SK-N-SH (cell line): Measurements from ENCODE around the gene PALM3. TPM values are rescaled to one million over a fixed set of nuclear protein-coding genes. Genes with fewer than 3 reads are reported as not detected.

Experiments
- CTCF ChIA-PET: fragments of 300-600, 350-600 bp; formaldehyde crosslinking; extraction: SDS; loops from one replicate; lab custom pipeline; 2021; lab: Yijun Ruan, JAX
- POLR2A ChIA-PET: fragments of 350-600 bp; sonication (Branson Sonifier 250); formaldehyde crosslinking; extraction: SDS; loops from one replicate; lab custom pipeline; 2020; ENCODE audit warnings: antibody characterized with exemption, inconsistent platforms; lab: Yijun Ruan, JAX
- DNase-seq: peaks from one replicate; pipeline ENCODE4 v3.0.0; 2012
- H2AFZ ChIP-seq: fragments of 200-600 bp; sonication (generic); 2 replicates; pipeline ENCODE4 v1.8.1; 2016; ENCODE audit warnings: antibody characterized with exemption, mild to moderate bottlenecking, low read depth
- H3F3A ChIP-seq: fragments of 200-600 bp; sonication (generic); replicated peaks from 2 replicates; pipeline ENCODE3; 2016; ENCODE audit warnings: antibody characterized with exemption, mild to moderate bottlenecking; ENCODE audit not compliant: insufficient read depth
- H3K27ac ChIP-seq, 2 experiments: fragments of 200-500 bp in 1 of 2; fragments of 200-600 bp in 1 of 2; sonication (Bioruptor generic) in 1 of 2; sonication (generic), shearing (Covaris generic) in 1 of 2; 2 replicates each; pipeline versions ENCODE4 v1.5.1 to v1.6.1; 2014 to 2016; ENCODE audit warnings: low read depth in 2 of 2, inconsistent platforms in 1 of 2, low read length in 1 of 2, mild to moderate bottlenecking in 1 of 2, mixed read lengths in 1 of 2
- H3K27me3 ChIP-seq: fragments of 200-600 bp; sonication (generic), shearing (Covaris generic); 2 replicates; pipeline ENCODE4 v1.6.1; 2016; ENCODE audit warnings: mixed run types; ENCODE audit not compliant: insufficient read depth
- H3K36me3 ChIP-seq, 2 experiments: fragments of 200-500 bp in 1 of 2; fragments of 200-600 bp in 1 of 2; sonication (Bioruptor generic) in 1 of 2; sonication (generic) in 1 of 2; replicated peaks in 1 of 2; 2 replicates each; pipeline versions ENCODE3 to v1.5.1; 2014 to 2016; ENCODE audit warnings: low read length in 1 of 2, mild to moderate bottlenecking in 1 of 2; ENCODE audit not compliant: insufficient read depth in 2 of 2, control insufficient read depth in 1 of 2
- H3K4me1 ChIP-seq, 2 experiments: fragments of 200-500 bp in 1 of 2; fragments of 200-600 bp in 1 of 2; sonication (Bioruptor generic) in 1 of 2; sonication (generic), shearing (Covaris generic) in 1 of 2; 2 replicates each; pipeline versions ENCODE4 v1.5.1 to v1.6.1; 2014 to 2016; ENCODE audit warnings: low read depth in 1 of 2, low read length in 1 of 2, mixed run types in 1 of 2; ENCODE audit not compliant: insufficient read depth in 2 of 2, control insufficient read depth in 1 of 2
- H3K4me2 ChIP-seq: fragments of 200-600 bp; sonication (generic), shearing (Covaris generic); 2 replicates; pipeline ENCODE4 v1.6.1; 2017; ENCODE audit warnings: mixed run types
- H3K4me3 ChIP-seq, 2 experiments: fragments of 200-500 bp in 1 of 2; fragments of 200-600 bp in 1 of 2; sonication (Bioruptor generic) in 1 of 2; sonication (generic), shearing (Covaris generic) in 1 of 2; 2 replicates each; pipeline versions ENCODE4 v1.5.1 to v1.8.1; 2014 to 2016; ENCODE audit warnings: low read depth in 2 of 2, inconsistent platforms in 1 of 2, low read length in 1 of 2, mild to moderate bottlenecking in 1 of 2, mixed read lengths in 1 of 2, moderate library complexity in 1 of 2
- H3K79me2 ChIP-seq: fragments of 200-600 bp; sonication (generic); 2 replicates; pipeline ENCODE4 v1.8.1; 2017; ENCODE audit warnings: mild to moderate bottlenecking; ENCODE audit not compliant: insufficient read depth
- H3K9ac ChIP-seq: fragments of 200-600 bp; sonication (generic); 2 replicates; pipeline ENCODE4 v1.6.1; 2017; ENCODE audit warnings: mixed run types
- H3K9me2 ChIP-seq: fragments of 200-600 bp; sonication (generic); 2 replicates; pipeline ENCODE4 v1.6.1; 2017; ENCODE audit warnings: mixed run types
- H3K9me3 ChIP-seq: fragments of 200-600 bp; sonication (generic); 2 replicates; pipeline ENCODE4 v1.6.1; 2017; ENCODE audit warnings: mixed run types, mild to moderate bottlenecking, moderate library complexity
- H4K20me1 ChIP-seq: fragments of 200-600 bp; sonication (generic); 2 replicates; pipeline ENCODE4 v1.6.1; 2017; ENCODE audit warnings: mild to moderate bottlenecking, mixed run types; ENCODE audit not compliant: insufficient read depth
- CHD2 ChIP-seq: fragments of 150-350 bp; IDR thresholded peaks from 2 replicates; pipeline ENCODE4 v1.6.1; 2018; ENCODE audit warnings: low read length; ENCODE audit not compliant: partially characterized antibody
- ELF1 ChIP-seq: IDR thresholded peaks from 2 replicates; pipeline ENCODE4 v1.4.0; 2012
- FOXM1 ChIP-seq: IDR thresholded peaks from 2 replicates; pipeline ENCODE4 v1.4.0; 2012; ENCODE audit warnings: low read depth, mild to moderate bottlenecking
- GABPA ChIP-seq: IDR thresholded peaks from 2 replicates; pipeline ENCODE4 v1.4.0; 2012; ENCODE audit warnings: low read depth, mild to moderate bottlenecking
- SIN3A ChIP-seq: IDR thresholded peaks from 2 replicates; pipeline ENCODE4 v1.6.1; 2012; ENCODE audit warnings: low read depth, mild to moderate bottlenecking, low read length, moderate library complexity, borderline replicate concordance
- YY1 ChIP-seq: IDR thresholded peaks from 2 replicates; pipeline ENCODE4 v1.4.0; 2012; ENCODE audit warnings: low read depth, mild to moderate bottlenecking
- WGBS: methylation state at CpG from one replicate; pipeline ENCODE4 v1.1.6; 2017; ENCODE audit warnings: low lambda C conversion rate; 5-methylcytosine and 5-hydroxymethylcytosine counted together
- polyA plus RNA-seq, 3 experiments: library from polyadenylated mRNA; depleted of rRNA; stranded (reverse); fragments of >200 nt; gene quantifications; 2 replicates each; pipeline ENCODE4 v1.2.3, GENCODE V29; 2012
- TF ChIP-seq, protein P1 (sequence below): fragments of 200-600 bp; sonication (generic); IDR thresholded peaks from 2 replicates; pipeline ENCODE4 v1.6.1; 2017; ENCODE audit warnings: antibody characterized with exemption, mild to moderate bottlenecking, moderate library complexity
- TF ChIP-seq, protein P2 (sequence below): fragments of 150-350 bp; IDR thresholded peaks from 2 replicates; pipeline ENCODE4 v1.6.1; 2016; ENCODE audit warnings: mild to moderate bottlenecking, low read depth, low read length

Gene PALM3
- polyA plus RNA-seq, 1 of the 3 experiments (the other 2 are of a cell fraction): 5.5 TPM

DNA sequence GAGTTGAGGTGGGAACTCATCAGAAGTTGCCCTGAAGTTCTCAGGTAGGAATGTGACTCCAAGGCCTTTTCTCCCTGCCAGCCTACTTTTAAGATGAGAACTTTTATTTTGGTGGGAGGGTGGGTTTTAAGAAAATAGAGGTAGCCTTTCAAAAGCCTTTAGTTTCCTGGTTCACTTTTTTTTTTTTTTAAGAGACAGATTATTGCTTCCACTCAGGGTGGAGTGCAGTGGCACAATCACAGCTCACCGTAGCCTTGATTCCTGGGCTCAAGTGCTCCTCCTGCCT is 20.7 kb upstream of the PALM3 start (continued):
- TF ChIP-seq, protein P1, sequence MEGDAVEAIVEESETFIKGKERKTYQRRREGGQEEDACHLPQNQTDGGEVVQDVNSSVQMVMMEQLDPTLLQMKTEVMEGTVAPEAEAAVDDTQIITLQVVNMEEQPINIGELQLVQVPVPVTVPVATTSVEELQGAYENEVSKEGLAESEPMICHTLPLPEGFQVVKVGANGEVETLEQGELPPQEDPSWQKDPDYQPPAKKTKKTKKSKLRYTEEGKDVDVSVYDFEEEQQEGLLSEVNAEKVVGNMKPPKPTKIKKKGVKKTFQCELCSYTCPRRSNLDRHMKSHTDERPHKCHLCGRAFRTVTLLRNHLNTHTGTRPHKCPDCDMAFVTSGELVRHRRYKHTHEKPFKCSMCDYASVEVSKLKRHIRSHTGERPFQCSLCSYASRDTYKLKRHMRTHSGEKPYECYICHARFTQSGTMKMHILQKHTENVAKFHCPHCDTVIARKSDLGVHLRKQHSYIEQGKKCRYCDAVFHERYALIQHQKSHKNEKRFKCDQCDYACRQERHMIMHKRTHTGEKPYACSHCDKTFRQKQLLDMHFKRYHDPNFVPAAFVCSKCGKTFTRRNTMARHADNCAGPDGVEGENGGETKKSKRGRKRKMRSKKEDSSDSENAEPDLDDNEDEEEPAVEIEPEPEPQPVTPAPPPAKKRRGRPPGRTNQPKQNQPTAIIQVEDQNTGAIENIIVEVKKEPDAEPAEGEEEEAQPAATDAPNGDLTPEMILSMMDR: no peak
- TF ChIP-seq YY1: no peak
- TF ChIP-seq, protein P2, sequence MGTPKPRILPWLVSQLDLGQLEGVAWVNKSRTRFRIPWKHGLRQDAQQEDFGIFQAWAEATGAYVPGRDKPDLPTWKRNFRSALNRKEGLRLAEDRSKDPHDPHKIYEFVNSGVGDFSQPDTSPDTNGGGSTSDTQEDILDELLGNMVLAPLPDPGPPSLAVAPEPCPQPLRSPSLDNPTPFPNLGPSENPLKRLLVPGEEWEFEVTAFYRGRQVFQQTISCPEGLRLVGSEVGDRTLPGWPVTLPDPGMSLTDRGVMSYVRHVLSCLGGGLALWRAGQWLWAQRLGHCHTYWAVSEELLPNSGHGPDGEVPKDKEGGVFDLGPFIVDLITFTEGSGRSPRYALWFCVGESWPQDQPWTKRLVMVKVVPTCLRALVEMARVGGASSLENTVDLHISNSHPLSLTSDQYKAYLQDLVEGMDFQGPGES: no peak
- no peak for TF ChIP-seq CHD2
- TF ChIP-seq GABPA: no peak
- no peak for TF ChIP-seq ELF1
- no peak for TF ChIP-seq SIN3A
- no peak for TF ChIP-seq FOXM1

DNA sequence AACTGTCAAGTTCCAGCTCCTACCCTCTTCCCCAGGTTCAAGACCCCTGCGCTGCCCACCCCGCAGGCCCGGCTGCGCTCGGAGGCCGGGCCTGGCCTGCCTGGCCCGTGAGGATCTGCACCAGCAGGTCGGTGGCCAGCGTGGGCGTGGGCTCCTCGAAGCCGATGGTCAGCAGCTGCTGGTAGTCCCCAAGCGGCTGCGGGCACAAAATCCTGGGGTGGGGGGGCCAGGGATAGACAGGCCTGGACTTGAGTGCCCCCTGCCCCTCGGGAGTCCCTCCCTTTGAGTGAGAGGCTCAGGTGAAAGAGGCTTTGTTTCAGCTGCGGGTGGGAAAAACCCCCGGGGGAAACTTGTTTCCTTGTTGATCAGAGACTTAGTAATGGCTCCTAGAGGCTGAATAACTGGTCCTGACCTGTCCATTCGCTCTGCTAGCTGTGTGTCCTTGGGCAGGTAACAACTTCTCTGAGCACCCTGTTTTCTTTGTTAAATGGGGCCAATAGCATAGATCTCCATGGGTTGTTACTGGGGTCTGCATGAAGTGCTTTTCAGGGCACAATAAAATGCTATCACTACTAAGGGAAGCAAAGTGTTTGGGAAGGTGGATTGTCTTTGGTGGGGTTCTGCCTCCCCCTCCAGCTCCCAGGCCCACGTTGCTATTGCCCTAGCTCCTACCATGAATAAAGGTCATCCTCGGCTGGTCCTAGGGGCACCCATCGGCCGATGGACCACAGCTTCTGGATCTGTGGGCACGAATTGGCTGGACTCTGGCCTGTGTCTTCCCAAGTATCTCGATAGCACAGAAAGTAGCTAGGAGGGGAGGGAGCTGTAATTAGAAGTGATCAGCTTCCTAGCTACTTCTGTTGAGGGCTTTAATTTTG is 20.2 kb upstream of the PALM3 start:
- Histone ChIP-seq H3K27me3 (no peaks in the 10 kb centered on the region), H2AFZ (peak overlapping the region; percentile 72; the same call in 1 of the 2 replicates), H3K27ac (peak overlapping the region; percentile 51 to 52; a peak in 2 of 4 replicates), H3K36me3 (peaks cover 4 to 6% of the 10 kb centered on the region in 2 experiments), H3K9me3 (no peaks in the 10 kb centered on the region), H3K4me1 (peaks cover 3 to 12% of the 10 kb centered on the region in 2 experiments; a peak in 2 of 4 replicates), H3F3A (peaks cover 14% of the 10 kb centered on the region), H3K9me2 (no peaks in the 10 kb centered on the region), H3K4me2 (peak overlapping the region; percentile 94), H3K4me3 (peak overlapping the region; percentile 68 to 77), H4K20me1 (no peaks in the 10 kb centered on the region), H3K9ac (peak overlapping the region; percentile 78), H3K79me2 (peaks cover 19% of the 10 kb centered on the region; the same call in 1 of the 2 replicates)
- DNase-seq: no peak
- CTCF ChIA-PET: interaction anchor here (0.7 to 6.6 kb wide), 7 partner anchors 9 to 489 kb away, joined by 3 to 37 read pairs (median 4); partner anchors contain the start of genes ASF1B, IL27RA, MISP3 and NDUFB7
- POLR2A ChIA-PET: interaction anchor here (0.6 to 1.6 kb wide), 4 partner anchors 10 to 216 kb away, joined by 3 to 5 read pairs (median 4); partner anchors contain the start of genes ASF1B and MISP3
- no peak for TF ChIP-seq FOXM1
- 6% methylated on average over 11 of the region's 24 CpGs for WGBS
